Measurements from ENCODE around the gene SLC6A18.
"Not testable (repeated sequence)": the region's sequence is repeated elsewhere in the genome, so short reads cannot be mapped to it uniquely, and the experiment has no call there.

The SLC6A18 gene

GRCh38 chr5:1221721-1222120 is 3.5 kb upstream of the SLC6A18 start:
- peaks cover 0 to 3% (median 0%) of the 10 kb centered on the region in 5 donors for H3K4me1 ChIP-seq (ENCODE audit: control insufficient read depth in 5 of 5, insufficient read depth in 5 of 5, low read length in 5 of 5)
- H3K36me3 ChIP-seq (ENCODE audit: control insufficient read depth in 5 of 5, insufficient read depth in 5 of 5, low read length in 5 of 5): no peaks in the 10 kb centered on the region
- no peak overlapping the region for H3K4me3 ChIP-seq (ENCODE audit: low read depth in 1 of 5, low read length in 5 of 5)
- H3K9me3 ChIP-seq (ENCODE audit: control insufficient read depth in 5 of 5, low read length in 5 of 5): peaks cover 0 to 4% (median 0%) of the 10 kb centered on the region in 5 donors
- no peak overlapping the region for H3K9ac ChIP-seq (ENCODE audit: low read length in 5 of 5)
- no peak overlapping the region for H3K27ac ChIP-seq (ENCODE audit: low read depth, low read length)
- H3K27me3 ChIP-seq (ENCODE audit: control insufficient read depth in 5 of 5, insufficient read depth in 4 of 5, low read length in 5 of 5): peaks cover 3 to 14% (median 13%) of the 10 kb centered on the region in 5 donors

- Histone ChIP-seq H3K9ac (ENCODE audit: low read length in 5 of 5) (no peak overlapping the region), H3K36me3 (ENCODE audit: control insufficient read depth in 5 of 5, insufficient read depth in 5 of 5, low read length in 5 of 5) (no peaks in the 10 kb centered on the region), H3K27me3 (ENCODE audit: control insufficient read depth in 5 of 5, insufficient read depth in 4 of 5, low read length in 5 of 5) (peaks cover 3 to 14% (median 13%) of the 10 kb centered on the region in 5 donors)
Measured at GRCh38 chr5:1222147-1222546, 3.0 kb upstream of the SLC6A18 start.

GRCh38 chr5:1222621-1223277 is 2.4 kb upstream of the SLC6A18 start:
- no peak overlapping the region for H3K9ac ChIP-seq (ENCODE audit: low read length in 5 of 5)
- peaks cover 0 to 4% (median 0%) of the 10 kb centered on the region in 5 donors for H3K9me3 ChIP-seq (ENCODE audit: control insufficient read depth in 5 of 5, low read length in 5 of 5)
- H3K4me1 ChIP-seq (ENCODE audit: control insufficient read depth in 5 of 5, insufficient read depth in 5 of 5, low read length in 5 of 5): peaks cover 0 to 3% (median 0%) of the 10 kb centered on the region in 5 donors
- H3K36me3 ChIP-seq (ENCODE audit: control insufficient read depth in 5 of 5, insufficient read depth in 5 of 5, low read length in 5 of 5): no peaks in the 10 kb centered on the region
- no peak overlapping the region for H3K4me3 ChIP-seq (ENCODE audit: low read depth in 1 of 5, low read length in 5 of 5)
- peaks cover 3 to 15% (median 13%) of the 10 kb centered on the region in 5 donors for H3K27me3 ChIP-seq (ENCODE audit: control insufficient read depth in 5 of 5, insufficient read depth in 4 of 5, low read length in 5 of 5)
- no peak overlapping the region for H3K27ac ChIP-seq (ENCODE audit: low read depth, low read length)

More at GRCh38 chr5:1222147-1222546, 3.0 kb upstream of the SLC6A18 start:
- Histone ChIP-seq H3K27ac (ENCODE audit: low read depth, low read length) (no peak overlapping the region), H3K4me1 (ENCODE audit: control insufficient read depth in 5 of 5, insufficient read depth in 5 of 5, low read length in 5 of 5) (peaks cover 0 to 3% (median 0%) of the 10 kb centered on the region in 5 donors), H3K9me3 (ENCODE audit: control insufficient read depth in 5 of 5, low read length in 5 of 5) (peaks cover 0 to 4% (median 0%) of the 10 kb centered on the region in 5 donors), H3K4me3 (ENCODE audit: low read depth in 1 of 5, low read length in 5 of 5) (no peak overlapping the region)

- Histone ChIP-seq H3K4me3 (ENCODE audit: low read depth in 1 of 5, low read length in 5 of 5) (no peak overlapping the region), H3K9me3 (ENCODE audit: control insufficient read depth in 5 of 5, low read length in 5 of 5) (peaks cover 0 to 4% (median 0%) of the 10 kb centered on the region in 5 donors), H3K4me1 (ENCODE audit: control insufficient read depth in 5 of 5, insufficient read depth in 5 of 5, low read length in 5 of 5) (peaks cover 0 to 3% (median 0%) of the 10 kb centered on the region in 5 donors), H3K9ac (ENCODE audit: low read length in 5 of 5) (no peak overlapping the region), H3K36me3 (ENCODE audit: control insufficient read depth in 5 of 5, insufficient read depth in 5 of 5, low read length in 5 of 5) (no peaks in the 10 kb centered on the region), H3K27me3 (ENCODE audit: control insufficient read depth in 5 of 5, insufficient read depth in 4 of 5, low read length in 5 of 5) (peaks cover 3 to 16% (median 15%) of the 10 kb centered on the region in 5 donors), H3K27ac (ENCODE audit: low read depth, low read length) (no peak overlapping the region)
Measured at GRCh38 chr5:1223278-1223670, 1.9 kb upstream of the SLC6A18 start.

- Histone ChIP-seq H3K9me3 (ENCODE audit: control insufficient read depth in 5 of 5, low read length in 5 of 5) (peaks cover 0 to 4% (median 0%) of the 10 kb centered on the region in 5 donors), H3K27me3 (ENCODE audit: control insufficient read depth in 5 of 5, insufficient read depth in 4 of 5, low read length in 5 of 5) (peaks cover 10 to 19% (median 15%) of the 10 kb centered on the region in 5 donors), H3K36me3 (ENCODE audit: control insufficient read depth in 5 of 5, insufficient read depth in 5 of 5, low read length in 5 of 5) (no peaks in the 10 kb centered on the region), H3K9ac (ENCODE audit: low read length in 5 of 5) (no peak overlapping the region), H3K4me1 (ENCODE audit: control insufficient read depth in 5 of 5, insufficient read depth in 5 of 5, low read length in 5 of 5) (peaks cover 0 to 3% (median 0%) of the 10 kb centered on the region in 5 donors), H3K27ac (ENCODE audit: low read depth, low read length) (no peak overlapping the region), H3K4me3 (ENCODE audit: low read depth in 1 of 5, low read length in 5 of 5) (no peak overlapping the region)
Measured at GRCh38 chr5:1224631-1225030, 550 bp upstream of the SLC6A18 start.

- no peak overlapping the region for H3K9ac ChIP-seq (ENCODE audit: low read length in 5 of 5)
- H3K27ac ChIP-seq (ENCODE audit: low read depth, low read length): no peak overlapping the region
- peaks cover 0 to 3% (median 0%) of the 10 kb centered on the region in 5 donors for H3K4me1 ChIP-seq (ENCODE audit: control insufficient read depth in 5 of 5, insufficient read depth in 5 of 5, low read length in 5 of 5)
- H3K9me3 ChIP-seq (ENCODE audit: control insufficient read depth in 5 of 5, low read length in 5 of 5): peaks cover 0 to 4% (median 0%) of the 10 kb centered on the region in 5 donors
- no peaks in the 10 kb centered on the region for H3K36me3 ChIP-seq (ENCODE audit: control insufficient read depth in 5 of 5, insufficient read depth in 5 of 5, low read length in 5 of 5)
- H3K4me3 ChIP-seq (ENCODE audit: low read depth in 1 of 5, low read length in 5 of 5): no peak overlapping the region
- H3K27me3 ChIP-seq (ENCODE audit: control insufficient read depth in 5 of 5, insufficient read depth in 4 of 5, low read length in 5 of 5): peaks cover 18 to 31% (median 28%) of the 10 kb centered on the region in 5 donors
Measured at GRCh38 chr5:1226231-1226630, 1.1 kb downstream of the SLC6A18 start.

GRCh38 chr5:1226839-1227581 is 1.8 kb downstream of the SLC6A18 start:
- Histone ChIP-seq H3K9ac (ENCODE audit: low read length in 5 of 5) (no peak overlapping the region), H3K9me3 (ENCODE audit: control insufficient read depth in 5 of 5, low read length in 5 of 5) (peaks cover 0 to 2% (median 0%) of the 10 kb centered on the region in 5 donors), H3K36me3 (ENCODE audit: control insufficient read depth in 5 of 5, insufficient read depth in 5 of 5, low read length in 5 of 5) (no peaks in the 10 kb centered on the region), H3K27me3 (ENCODE audit: control insufficient read depth in 5 of 5, insufficient read depth in 4 of 5, low read length in 5 of 5) (peaks cover 24 to 38% (median 28%) of the 10 kb centered on the region in 5 donors), H3K27ac (ENCODE audit: low read depth, low read length) (no peak overlapping the region), H3K4me3 (ENCODE audit: low read depth in 1 of 5, low read length in 5 of 5) (no peak overlapping the region), H3K4me1 (ENCODE audit: control insufficient read depth in 5 of 5, insufficient read depth in 5 of 5, low read length in 5 of 5) (peaks cover 0 to 1% (median 0%) of the 10 kb centered on the region in 5 donors)

GRCh38 chr5:1227667-1228066 is 2.5 kb downstream of the SLC6A18 start:
- peaks cover 25 to 39% (median 30%) of the 10 kb centered on the region in 5 donors for H3K27me3 ChIP-seq (ENCODE audit: control insufficient read depth in 5 of 5, insufficient read depth in 4 of 5, low read length in 5 of 5)

GRCh38 chr5:1228120-1228519 is 2.9 kb downstream of the SLC6A18 start:
- Histone ChIP-seq H3K27ac (ENCODE audit: low read depth, low read length) (no peak overlapping the region), H3K9me3 (ENCODE audit: control insufficient read depth in 5 of 5, low read length in 5 of 5) (peaks cover 0 to 4% (median 0%) of the 10 kb centered on the region in 5 donors), H3K4me1 (ENCODE audit: control insufficient read depth in 5 of 5, insufficient read depth in 5 of 5, low read length in 5 of 5) (no peaks in the 10 kb centered on the region), H3K36me3 (ENCODE audit: control insufficient read depth in 5 of 5, insufficient read depth in 5 of 5, low read length in 5 of 5) (no peaks in the 10 kb centered on the region), H3K9ac (ENCODE audit: low read length in 5 of 5) (no peak overlapping the region), H3K4me3 (ENCODE audit: low read depth in 1 of 5, low read length in 5 of 5) (no peak overlapping the region), H3K27me3 (ENCODE audit: control insufficient read depth in 5 of 5, insufficient read depth in 4 of 5, low read length in 5 of 5) (peaks cover 25 to 42% (median 33%) of the 10 kb centered on the region in 5 donors)

More at GRCh38 chr5:1227667-1228066, 2.5 kb downstream of the SLC6A18 start:
- Histone ChIP-seq H3K27ac (ENCODE audit: low read depth, low read length) (no peak overlapping the region), H3K36me3 (ENCODE audit: control insufficient read depth in 5 of 5, insufficient read depth in 5 of 5, low read length in 5 of 5) (no peaks in the 10 kb centered on the region), H3K9ac (ENCODE audit: low read length in 5 of 5) (no peak overlapping the region), H3K4me3 (ENCODE audit: low read depth in 1 of 5, low read length in 5 of 5) (no peak overlapping the region), H3K9me3 (ENCODE audit: control insufficient read depth in 5 of 5, low read length in 5 of 5) (peaks cover 0 to 1% (median 0%) of the 10 kb centered on the region in 5 donors), H3K4me1 (ENCODE audit: control insufficient read depth in 5 of 5, insufficient read depth in 5 of 5, low read length in 5 of 5) (no peaks in the 10 kb centered on the region)

- peaks cover 25 to 42% (median 32%) of the 10 kb centered on the region in 5 donors for H3K27me3 ChIP-seq (ENCODE audit: control insufficient read depth in 5 of 5, insufficient read depth in 4 of 5, low read length in 5 of 5)
Measured at GRCh38 chr5:1229023-1229422, 3.8 kb downstream of the SLC6A18 start.

More at GRCh38 chr5:1229023-1229422, 3.8 kb downstream of the SLC6A18 start:
- H3K4me1 ChIP-seq (ENCODE audit: control insufficient read depth in 5 of 5, insufficient read depth in 5 of 5, low read length in 5 of 5); H3K9ac ChIP-seq (ENCODE audit: low read length in 5 of 5); H3K36me3 ChIP-seq (ENCODE audit: control insufficient read depth in 5 of 5, insufficient read depth in 5 of 5, low read length in 5 of 5); H3K9me3 ChIP-seq (ENCODE audit: control insufficient read depth in 5 of 5, low read length in 5 of 5); H3K27ac ChIP-seq (ENCODE audit: low read depth, low read length); H3K4me3 ChIP-seq (ENCODE audit: low read depth in 1 of 5, low read length in 5 of 5): not testable (repeated sequence)
